Dendritic cell treated with granulocyte-macrophage colony-stimulating factor and Interleukin-4, amounts not matched to agents 40 ng/mL and 50 ng/mL, for 4 days (primary cell): ENCODE data around the gene RDM1.

ENCODE experiments used
- H3K27ac Mint-ChIP-seq: one replicate; pipeline ENCODE4 v1.8.0; 2022; ENCODE audit warnings: mild to moderate bottlenecking, mixed read lengths
- H3K27me3 Mint-ChIP-seq: one replicate; pipeline ENCODE4 v1.8.0; 2022; ENCODE audit warnings: mild to moderate bottlenecking, mixed read lengths
- H3K36me3 Mint-ChIP-seq: one replicate; pipeline ENCODE4 v1.8.0; 2022; ENCODE audit warnings: low read depth, mixed read lengths
- H3K4me1 Mint-ChIP-seq: one replicate; pipeline ENCODE4 v1.8.0; 2022; ENCODE audit warnings: low read depth, mixed read lengths
- H3K4me3 Mint-ChIP-seq: one replicate; pipeline ENCODE4 v1.8.0; 2022; ENCODE audit warnings: mild to moderate bottlenecking, moderate library complexity, mixed read lengths
- H3K9me3 Mint-ChIP-seq: one replicate; pipeline ENCODE4 v1.8.0; 2022; ENCODE audit warnings: mixed read lengths
- intact Hi-C: fragments of 100-400 bp; cut with micrococcal nuclease; formaldehyde crosslinking; loops from one replicate; pipeline ENCODE4 v1.15.0; 2022

RDM1 gene

GRCh38 chr17:35917519-35918213 lies 12.9 kb downstream of the RDM1 start:
- Mint-ChIP-seq H3K4me3 (no peak overlapping the region), H3K36me3 (no peaks in the 10 kb centered on the region), H3K27me3 (no peaks in the 10 kb centered on the region), H3K27ac (no peak overlapping the region), H3K4me1 (no peaks in the 10 kb centered on the region), H3K9me3 (no peaks in the 10 kb centered on the region)
- intact Hi-C loops = no loop called here

GRCh38 chr17:35915153-35915964 lies 15.2 kb downstream of the RDM1 start:
- Mint-ChIP-seq H3K27ac (no peak overlapping the region), H3K4me1 (no peaks in the 10 kb centered on the region)

GRCh38 chr17:35914354-35914753 lies 16.2 kb downstream of the RDM1 start:
- Mint-ChIP-seq H3K4me1 (no peaks in the 10 kb centered on the region), H3K27me3 (no peaks in the 10 kb centered on the region), H3K27ac (no peak overlapping the region), H3K4me3 (no peak overlapping the region), H3K36me3 (no peaks in the 10 kb centered on the region), H3K9me3 (no peaks in the 10 kb centered on the region)
- intact Hi-C loops = no loop called here

More at GRCh38 chr17:35915153-35915964, 15.2 kb downstream of the RDM1 start:
- H3K27me3 Mint-ChIP-seq = no peaks in the 10 kb centered on the region
- intact Hi-C loops = no loop called here
- no peak overlapping the region for H3K4me3 Mint-ChIP-seq
- no peaks in the 10 kb centered on the region for H3K36me3 Mint-ChIP-seq
- no peaks in the 10 kb centered on the region for H3K9me3 Mint-ChIP-seq

- Mint-ChIP-seq H3K27ac (no peak overlapping the region), H3K4me3 (no peak overlapping the region), H3K27me3 (no peaks in the 10 kb centered on the region), H3K4me1 (no peaks in the 10 kb centered on the region), H3K9me3 (no peaks in the 10 kb centered on the region), H3K36me3 (no peaks in the 10 kb centered on the region)
- intact Hi-C loops = no loop called here
These were observed 17.0 kb downstream of the RDM1 start for GRCh38 chr17:35913609-35914008.

GRCh38 chr17:35912942-35913341 lies 17.6 kb downstream of the RDM1 start:
- no peaks in the 10 kb centered on the region for H3K4me1 Mint-ChIP-seq
- intact Hi-C loops = no loop called here
- no peaks in the 10 kb centered on the region for H3K27me3 Mint-ChIP-seq
- no peak overlapping the region for H3K4me3 Mint-ChIP-seq
- no peaks in the 10 kb centered on the region for H3K9me3 Mint-ChIP-seq
- H3K27ac Mint-ChIP-seq = no peak overlapping the region
- H3K36me3 Mint-ChIP-seq = no peaks in the 10 kb centered on the region

GRCh38 chr17:35912339-35912912 lies 18.1 kb downstream of the RDM1 start:
- Mint-ChIP-seq H3K9me3 (no peaks in the 10 kb centered on the region), H3K4me1 (no peaks in the 10 kb centered on the region), H3K4me3 (no peak overlapping the region), H3K27me3 (no peaks in the 10 kb centered on the region), H3K27ac (no peak overlapping the region), H3K36me3 (no peaks in the 10 kb centered on the region)
- intact Hi-C loops = no loop called here

GRCh38 chr17:35909408-35909807 lies 21.2 kb downstream of the RDM1 start:
- H3K4me3 Mint-ChIP-seq = no peak overlapping the region
- no peaks in the 10 kb centered on the region for H3K36me3 Mint-ChIP-seq
- intact Hi-C loops = no loop called here
- H3K27ac Mint-ChIP-seq = no peak overlapping the region
- no peaks in the 10 kb centered on the region for H3K9me3 Mint-ChIP-seq
- H3K4me1 Mint-ChIP-seq = no peaks in the 10 kb centered on the region
- no peaks in the 10 kb centered on the region for H3K27me3 Mint-ChIP-seq

- Mint-ChIP-seq H3K4me1 (no peaks in the 10 kb centered on the region), H3K27me3 (no peaks in the 10 kb centered on the region), H3K9me3 (no peaks in the 10 kb centered on the region), H3K36me3 (no peaks in the 10 kb centered on the region), H3K27ac (no peak overlapping the region), H3K4me3 (no peak overlapping the region)
- intact Hi-C loops = no loop called here
These were observed 22.9 kb downstream of the RDM1 start for GRCh38 chr17:35907691-35908090.

- Mint-ChIP-seq H3K36me3 (no peaks in the 10 kb centered on the region), H3K9me3 (no peaks in the 10 kb centered on the region), H3K27me3 (no peaks in the 10 kb centered on the region), H3K27ac (no peak overlapping the region), H3K4me3 (no peak overlapping the region), H3K4me1 (no peaks in the 10 kb centered on the region)
- intact Hi-C loops = no loop called here
These were observed 23.5 kb downstream of the RDM1 start for GRCh38 chr17:35906926-35907637.

GRCh38 chr17:35906191-35906925 lies 24.2 kb downstream of the RDM1 start:
- intact Hi-C loops = no loop called here
- Mint-ChIP-seq H3K36me3 (no peaks in the 10 kb centered on the region), H3K4me3 (no peak overlapping the region), H3K27me3 (no peaks in the 10 kb centered on the region), H3K27ac (no peak overlapping the region), H3K4me1 (no peaks in the 10 kb centered on the region), H3K9me3 (no peaks in the 10 kb centered on the region)

- no peak overlapping the region for H3K27ac Mint-ChIP-seq
- no peaks in the 10 kb centered on the region for H3K36me3 Mint-ChIP-seq
- peaks cover 13% of the 10 kb centered on the region for H3K4me1 Mint-ChIP-seq
- H3K9me3 Mint-ChIP-seq = no peaks in the 10 kb centered on the region
- no peak overlapping the region for H3K4me3 Mint-ChIP-seq
- no peaks in the 10 kb centered on the region for H3K27me3 Mint-ChIP-seq
- intact Hi-C loops = no loop called here
These were observed 27.1 kb downstream of the RDM1 start for GRCh38 chr17:35903451-35903850.

- Mint-ChIP-seq H3K27ac (no peak overlapping the region), H3K4me3 (no peak overlapping the region), H3K9me3 (no peaks in the 10 kb centered on the region), H3K36me3 (no peaks in the 10 kb centered on the region), H3K4me1 (peaks cover 22% of the 10 kb centered on the region), H3K27me3 (no peaks in the 10 kb centered on the region)
- intact Hi-C loops = no loop called here
These were observed 28.9 kb downstream of the RDM1 start for GRCh38 chr17:35901631-35902175.

- Mint-ChIP-seq H3K4me1 (peaks cover 30% of the 10 kb centered on the region), H3K27ac (no peak overlapping the region), H3K36me3 (no peaks in the 10 kb centered on the region), H3K9me3 (no peaks in the 10 kb centered on the region), H3K4me3 (no peak overlapping the region), H3K27me3 (no peaks in the 10 kb centered on the region)
- intact Hi-C loops = no loop called here
These were observed 29.7 kb downstream of the RDM1 start for GRCh38 chr17:35900708-35901480.
